ENCODE data around the gene SELENOI.

DNA sequence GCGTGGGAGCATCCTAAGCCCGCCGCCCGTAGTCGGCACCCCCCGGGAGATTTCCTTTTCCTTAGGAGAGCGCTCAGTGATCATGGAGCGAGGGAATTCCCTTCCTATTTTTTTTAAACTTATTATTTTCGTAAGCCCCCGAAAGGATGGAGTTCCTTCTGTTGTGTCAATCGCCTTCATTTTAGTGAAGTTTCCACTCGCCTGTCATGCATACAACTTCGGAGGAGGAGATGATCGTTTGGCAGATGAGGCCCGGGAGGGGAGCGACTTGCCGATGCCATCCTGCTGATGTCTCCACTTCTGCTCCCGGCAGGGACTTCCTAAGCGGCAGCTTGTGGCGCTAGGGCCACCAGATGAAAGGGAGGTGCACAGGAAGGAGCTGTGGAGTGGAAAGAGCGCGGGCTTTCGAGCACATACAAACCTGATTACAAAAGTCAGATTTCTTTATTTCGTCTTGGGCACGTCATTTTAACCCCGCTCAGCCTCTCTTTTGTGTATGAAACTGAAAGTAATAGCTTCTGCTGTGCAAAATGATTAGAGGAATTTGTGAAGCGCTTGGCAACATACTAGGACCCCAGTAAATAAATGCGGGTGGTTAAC, 611 bp downstream of the SELENOI start, which contains the start of gene ADGRF3:
- no peak for TF ChIP-seq POLR2A (IDR thresholded peaks at IDR 0.05)
- TF ChIP-seq, protein P1, sequence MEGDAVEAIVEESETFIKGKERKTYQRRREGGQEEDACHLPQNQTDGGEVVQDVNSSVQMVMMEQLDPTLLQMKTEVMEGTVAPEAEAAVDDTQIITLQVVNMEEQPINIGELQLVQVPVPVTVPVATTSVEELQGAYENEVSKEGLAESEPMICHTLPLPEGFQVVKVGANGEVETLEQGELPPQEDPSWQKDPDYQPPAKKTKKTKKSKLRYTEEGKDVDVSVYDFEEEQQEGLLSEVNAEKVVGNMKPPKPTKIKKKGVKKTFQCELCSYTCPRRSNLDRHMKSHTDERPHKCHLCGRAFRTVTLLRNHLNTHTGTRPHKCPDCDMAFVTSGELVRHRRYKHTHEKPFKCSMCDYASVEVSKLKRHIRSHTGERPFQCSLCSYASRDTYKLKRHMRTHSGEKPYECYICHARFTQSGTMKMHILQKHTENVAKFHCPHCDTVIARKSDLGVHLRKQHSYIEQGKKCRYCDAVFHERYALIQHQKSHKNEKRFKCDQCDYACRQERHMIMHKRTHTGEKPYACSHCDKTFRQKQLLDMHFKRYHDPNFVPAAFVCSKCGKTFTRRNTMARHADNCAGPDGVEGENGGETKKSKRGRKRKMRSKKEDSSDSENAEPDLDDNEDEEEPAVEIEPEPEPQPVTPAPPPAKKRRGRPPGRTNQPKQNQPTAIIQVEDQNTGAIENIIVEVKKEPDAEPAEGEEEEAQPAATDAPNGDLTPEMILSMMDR (IDR thresholded peaks at IDR 0.05), result no peak
